Colonic mucosa (tissue), 4 donors: ENCODE measurements around the gene STARD13. TPM values are rescaled to one million over a fixed set of nuclear protein-coding genes. Genes with fewer than 3 reads are reported as not detected.

ENCODE experiments used
- DNase-seq: peaks from one replicate; pipeline ENCODE4 v3.0.0-alpha.2; 2020
- H3K27ac ChIP-seq: fragments of 200-600 bp; one replicate; pipeline ENCODE4 v1.8.0; 2021
- H3K27me3 ChIP-seq: fragments of 200-600 bp; one replicate; pipeline ENCODE4 v1.8.0; 2021
- H3K36me3 ChIP-seq: fragments of 200-600 bp; one replicate; pipeline ENCODE4 v1.8.0; 2021
- H3K4me1 ChIP-seq: fragments of 200-600 bp; one replicate; pipeline ENCODE4 v1.8.0; 2021; ENCODE audit warnings: mild to moderate bottlenecking
- H3K4me3 ChIP-seq: fragments of 200-600 bp; one replicate; pipeline ENCODE4 v1.8.0; 2021
- H3K9ac ChIP-seq, 2 donors: one replicate each; pipeline ENCODE4 v1.7.0; 2013; ENCODE audit warnings: control low read depth in 2 of 2, low read depth in 2 of 2, low read length in 2 of 2
- H3K9me3 ChIP-seq: fragments of 200-600 bp; one replicate; pipeline ENCODE4 v1.8.0; 2021
- intact Hi-C: fragments of 100-400 bp; cut with DNase I; formaldehyde crosslinking; loops from one replicate; pipeline ENCODE4 v1.14.1; 2022
- total RNA-seq, 2 donors: library from RNA; stranded (reverse); fragmentation: NEBNext Ultra II Directional in 1 of 2; extraction: Animal tissue kit (Norgen Biotek cat#: 25700) in 1 of 2; gene quantifications; one replicate each; pipeline ENCODE4 v1.2.1, GENCODE V29; 2021
- TF ChIP-seq, protein P1 (sequence below): fragments of 200-600 bp; IDR thresholded peaks from one replicate; pipeline ENCODE4 v1.8.0; 2022; ENCODE audit warnings: antibody characterized with exemption, mild to moderate bottlenecking
- donor health status: healthy.
- donor health status: DM: no; HTN: no; CAD: no.
- donor health status: DM: no; HTN: no; CAD: no.

Gene STARD13
- total RNA-seq, 2 donors from 2014 or later: 21.3 to 30.2 TPM

DNA sequence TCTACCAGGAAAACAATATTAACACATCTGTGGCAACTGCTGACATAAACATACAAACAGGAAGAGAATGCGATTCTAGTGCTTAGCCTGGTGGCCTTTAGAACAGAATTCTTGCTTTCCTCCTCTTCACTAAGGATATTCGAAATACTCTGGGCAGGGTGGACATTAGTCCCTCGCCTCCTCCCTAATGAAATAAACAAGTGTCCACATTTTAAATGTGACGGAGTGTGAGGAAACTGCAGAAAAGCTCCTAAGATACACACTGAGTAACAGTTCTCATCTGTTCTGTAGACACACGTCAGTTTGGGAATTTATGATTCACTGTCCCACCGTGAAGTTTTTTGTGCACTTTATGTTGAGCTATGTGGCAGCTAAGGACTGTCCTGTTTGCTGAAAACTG is 639 bp downstream of the STARD13 start:
- intact Hi-C loops: no loop called here
- Histone ChIP-seq H3K9me3 (no peaks in the 10 kb centered on the region), H3K9ac (peak overlapping the region; percentile 63 to 98), H3K36me3 (no peaks in the 10 kb centered on the region), H3K27me3 (no peaks in the 10 kb centered on the region), H3K4me3 (peak overlapping the region; percentile 44), H3K4me1 (peaks cover 5% of the 10 kb centered on the region), H3K27ac (peak overlapping the region; percentile 87)
- DNase-seq: no peak
- TF ChIP-seq, protein P1, sequence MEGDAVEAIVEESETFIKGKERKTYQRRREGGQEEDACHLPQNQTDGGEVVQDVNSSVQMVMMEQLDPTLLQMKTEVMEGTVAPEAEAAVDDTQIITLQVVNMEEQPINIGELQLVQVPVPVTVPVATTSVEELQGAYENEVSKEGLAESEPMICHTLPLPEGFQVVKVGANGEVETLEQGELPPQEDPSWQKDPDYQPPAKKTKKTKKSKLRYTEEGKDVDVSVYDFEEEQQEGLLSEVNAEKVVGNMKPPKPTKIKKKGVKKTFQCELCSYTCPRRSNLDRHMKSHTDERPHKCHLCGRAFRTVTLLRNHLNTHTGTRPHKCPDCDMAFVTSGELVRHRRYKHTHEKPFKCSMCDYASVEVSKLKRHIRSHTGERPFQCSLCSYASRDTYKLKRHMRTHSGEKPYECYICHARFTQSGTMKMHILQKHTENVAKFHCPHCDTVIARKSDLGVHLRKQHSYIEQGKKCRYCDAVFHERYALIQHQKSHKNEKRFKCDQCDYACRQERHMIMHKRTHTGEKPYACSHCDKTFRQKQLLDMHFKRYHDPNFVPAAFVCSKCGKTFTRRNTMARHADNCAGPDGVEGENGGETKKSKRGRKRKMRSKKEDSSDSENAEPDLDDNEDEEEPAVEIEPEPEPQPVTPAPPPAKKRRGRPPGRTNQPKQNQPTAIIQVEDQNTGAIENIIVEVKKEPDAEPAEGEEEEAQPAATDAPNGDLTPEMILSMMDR: no peak

DNA sequence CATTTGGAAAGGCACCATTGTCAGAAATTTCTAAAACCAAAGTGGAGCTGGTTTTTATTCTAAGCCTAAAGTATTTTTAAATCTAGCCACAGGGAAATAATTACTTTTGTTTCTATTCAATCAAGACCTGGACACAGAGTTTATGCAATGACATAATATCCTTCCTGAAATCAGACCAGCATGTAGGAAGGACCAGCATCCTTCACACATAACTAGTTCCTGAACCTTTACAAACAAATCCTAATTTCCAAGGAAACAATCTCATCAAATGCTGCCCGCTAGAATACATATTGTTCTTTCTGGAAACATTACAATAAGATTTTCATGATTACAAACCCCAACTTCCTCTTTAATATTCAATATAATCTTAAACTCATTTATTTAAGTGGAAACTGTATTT is 1.5 kb downstream of the STARD13 start:
- Histone ChIP-seq H3K36me3 (no peaks in the 10 kb centered on the region), H3K27me3 (no peaks in the 10 kb centered on the region), H3K9me3 (no peaks in the 10 kb centered on the region), H3K4me1 (peaks cover 5% of the 10 kb centered on the region), H3K9ac (no peak overlapping the region), H3K27ac (peak overlapping the region; percentile 87), H3K4me3 (peak overlapping the region; percentile 44)
- intact Hi-C loops: no loop called here
- TF ChIP-seq, protein P1: no peak
- DNase-seq: no peak

DNA sequence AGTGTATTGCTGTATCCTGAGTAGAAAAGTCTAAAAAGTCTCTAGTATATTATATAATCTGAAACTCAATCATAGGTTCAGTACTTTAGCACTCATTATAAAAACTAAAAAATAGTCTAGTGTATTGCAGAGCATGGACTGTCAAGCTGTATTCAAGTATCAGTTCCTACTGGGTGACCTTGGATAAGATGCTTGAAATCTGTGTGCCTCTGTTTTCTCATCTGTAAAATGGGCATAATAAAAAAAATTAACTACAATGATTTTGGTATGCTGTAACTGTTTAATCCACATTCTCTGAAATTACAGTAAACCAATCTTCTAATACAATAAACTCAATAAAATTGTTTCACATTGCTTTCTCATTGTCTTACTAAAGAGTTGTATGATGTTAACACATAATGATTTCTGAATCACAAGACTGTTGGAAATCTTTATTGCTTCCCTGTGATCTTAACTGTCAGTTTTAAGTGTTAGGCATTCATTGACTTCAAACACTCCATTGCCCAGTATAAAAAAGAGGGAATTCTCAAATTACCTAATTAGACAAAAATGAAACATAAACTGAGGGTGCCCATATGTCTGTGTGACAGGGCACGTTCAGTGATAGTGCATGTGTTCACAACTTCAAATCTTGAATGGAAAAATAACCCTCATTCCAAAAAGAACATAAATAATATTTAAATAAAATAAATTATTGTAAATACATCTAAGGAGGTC is 2.2 kb downstream of the STARD13 start:
- DNase-seq: no peak
- H3K9me3 ChIP-seq: no peaks in the 10 kb centered on the region
- intact Hi-C loops: no loop called here
- no peak overlapping the region for H3K9ac ChIP-seq
- H3K27ac ChIP-seq: no peak overlapping the region
- no peaks in the 10 kb centered on the region for H3K36me3 ChIP-seq
- peaks cover 5% of the 10 kb centered on the region for H3K4me1 ChIP-seq
- TF ChIP-seq, protein P1: no peak
- H3K4me3 ChIP-seq: no peak overlapping the region
- H3K27me3 ChIP-seq: no peaks in the 10 kb centered on the region

DNA sequence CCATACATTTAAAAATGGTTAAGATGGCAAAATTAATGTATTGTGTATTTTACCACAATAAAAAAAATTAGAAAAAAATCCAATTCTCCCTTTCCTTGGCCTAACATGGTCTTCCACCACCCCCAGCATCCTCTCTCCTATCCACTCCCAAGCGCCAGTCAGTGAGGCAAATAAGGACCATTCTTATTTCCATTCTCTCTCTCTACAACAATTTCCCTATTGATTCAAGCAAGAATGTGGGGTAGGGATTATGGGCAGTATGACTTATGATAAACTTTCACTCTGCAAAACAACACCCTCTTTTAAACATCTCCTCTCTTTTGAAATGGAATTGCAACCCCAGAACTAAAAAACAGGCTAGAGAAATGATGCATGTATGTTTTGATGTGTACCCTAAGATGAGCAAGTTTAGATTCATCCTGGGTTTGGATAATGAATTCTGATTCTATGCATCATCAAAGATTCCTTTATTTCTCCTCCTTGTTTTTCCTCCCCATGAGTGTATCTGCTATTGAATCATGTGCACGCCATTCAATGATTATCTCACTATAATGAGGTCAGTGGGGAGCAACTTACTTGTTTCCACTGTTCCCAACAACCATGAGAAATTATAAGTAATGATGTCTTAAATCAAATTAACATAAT is 3.5 kb downstream of the STARD13 start:
- Histone ChIP-seq H3K4me3 (no peak overlapping the region), H3K4me1 (peaks cover 5% of the 10 kb centered on the region), H3K9ac (no peak overlapping the region), H3K27me3 (no peaks in the 10 kb centered on the region), H3K36me3 (no peaks in the 10 kb centered on the region), H3K9me3 (no peaks in the 10 kb centered on the region), H3K27ac (no peak overlapping the region)
- DNase-seq: no peak
- TF ChIP-seq, protein P1: no peak
- intact Hi-C loops: no loop called here

DNA sequence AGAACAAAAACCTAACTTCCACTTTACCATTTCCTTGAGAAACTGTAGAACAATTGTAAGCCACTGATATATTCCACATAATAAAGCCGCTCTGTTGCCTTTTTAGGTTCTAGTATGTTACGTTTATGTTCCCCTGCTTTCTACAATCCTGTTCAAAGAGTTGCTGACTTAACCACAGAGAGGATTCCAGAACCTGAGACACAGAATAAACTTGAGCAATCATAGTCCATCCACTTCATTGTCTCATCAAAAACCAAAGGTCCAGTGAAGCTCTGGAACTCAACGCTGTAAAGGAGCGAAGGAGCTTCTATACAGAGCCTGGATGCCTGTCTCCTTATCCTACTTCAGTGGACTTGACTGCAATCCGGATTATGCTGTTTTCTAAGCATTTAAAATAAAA is 4.6 kb downstream of the STARD13 start:
- Histone ChIP-seq H3K9me3 (no peaks in the 10 kb centered on the region), H3K4me1 (peaks cover 5% of the 10 kb centered on the region), H3K4me3 (no peak overlapping the region), H3K27ac (peak overlapping the region; percentile 68), H3K27me3 (no peaks in the 10 kb centered on the region), H3K9ac (no peak overlapping the region), H3K36me3 (no peaks in the 10 kb centered on the region)
- no peak for DNase-seq
- intact Hi-C loops: no loop called here
- TF ChIP-seq, protein P1: no peak
